Measurements from ENCODE around the gene ARID1A.
"Not testable (repeated sequence)": the region's sequence is repeated elsewhere in the genome, so short reads cannot be mapped to it uniquely, and the experiment has no call there.

Gene ARID1A

GRCh38 chr1:26695356-26696118 is at the start of gene ARID1A:
ARID1A (plus strand) TSS chr1:26696015; CDS start chr1:26696404, 389 bp downstream.
- peak; percentile 71 for DNase-seq

DNA sequence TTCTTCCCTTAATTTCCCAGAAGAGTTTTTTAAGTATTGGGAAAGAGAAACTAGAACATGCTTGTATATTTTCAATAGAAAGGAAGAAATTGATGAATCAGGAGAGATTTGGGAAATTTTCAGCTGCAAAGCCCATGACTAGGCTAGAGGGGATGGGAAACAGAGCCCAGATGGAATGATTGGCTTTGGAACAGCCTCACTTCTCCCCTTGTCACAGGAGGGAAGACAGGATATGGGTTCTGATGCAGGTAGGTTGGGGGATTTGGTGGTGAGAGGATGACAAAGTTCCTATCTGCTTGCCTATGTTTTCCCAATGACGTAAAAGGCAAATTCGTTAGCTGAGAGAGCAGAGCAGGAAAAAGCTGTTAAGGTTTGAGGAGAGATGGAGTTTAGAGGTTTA is 31.0 kb upstream of the ARID1A start:
- no peak for DNase-seq

GRCh38 chr1:26666855-26667254 is 29.0 kb upstream of the ARID1A start:
- DNase-seq = no peak

GRCh38 chr1:26668106-26668786 is 27.6 kb upstream of the ARID1A start:
- DNase-seq = not testable (repeated sequence)

DNA sequence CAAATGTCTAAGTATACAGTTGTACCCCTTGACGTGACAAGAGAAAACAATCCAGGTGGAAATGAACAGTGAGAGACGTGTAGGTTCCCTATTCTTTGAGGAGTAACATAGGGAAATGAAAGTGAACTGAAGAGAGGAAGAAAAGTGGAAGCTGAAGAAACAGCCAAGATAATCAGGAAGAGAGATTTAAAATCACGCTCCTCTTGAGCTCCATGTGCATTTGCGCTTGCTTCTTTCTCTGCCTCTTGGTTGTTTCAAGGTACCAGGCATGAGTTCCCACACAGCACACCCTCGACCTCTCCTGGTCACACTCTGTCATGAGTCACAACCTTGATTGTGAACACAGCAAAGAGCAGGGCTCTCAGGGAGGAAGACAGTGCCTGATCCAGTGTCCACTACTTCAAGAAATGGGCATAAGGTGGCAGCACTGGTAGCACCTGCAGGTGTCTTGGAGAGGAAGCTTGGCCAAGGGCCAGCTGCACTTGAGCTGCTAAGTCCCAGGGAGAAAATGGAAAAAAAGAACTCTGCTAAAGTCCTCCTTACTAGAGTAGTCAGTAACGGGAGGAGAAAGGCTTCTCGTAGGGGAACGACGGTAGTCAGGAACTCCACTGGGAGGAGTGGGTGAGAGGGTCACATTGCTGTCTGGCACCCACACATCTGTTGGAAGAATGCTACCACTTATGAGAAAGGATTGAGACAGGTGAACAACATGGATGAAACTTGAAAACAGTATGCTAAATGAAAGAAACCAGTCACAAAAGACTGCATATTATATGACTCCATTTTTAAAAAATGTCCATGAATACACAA is 18.3 kb upstream of the ARID1A start:
- DNase-seq = no peak

- DNase-seq = no peak
Observed at GRCh38 chr1:26684763-26685508, 10.9 kb upstream of the ARID1A start.

GRCh38 chr1:26686795-26687194 is 9.0 kb upstream of the ARID1A start:
- DNase-seq = no peak

- no peak for DNase-seq
Observed at GRCh38 chr1:26689504-26689903, 6.3 kb upstream of the ARID1A start.

- no peak for DNase-seq
Observed at GRCh38 chr1:26690157-26690556, 5.7 kb upstream of the ARID1A start.

- no peak for DNase-seq
Observed at GRCh38 chr1:26690576-26691031, 5.2 kb upstream of the ARID1A start.

GRCh38 chr1:26692211-26692792 is 3.5 kb upstream of the ARID1A start:
- DNase-seq = peak; percentile 80

- DNase-seq = peak; percentile 97
Observed at GRCh38 chr1:26692793-26693490, 2.9 kb upstream of the ARID1A start.

- no peak for DNase-seq
Observed at GRCh38 chr1:26693599-26694572, 1.9 kb upstream of the ARID1A start.

- no peak for DNase-seq
Observed at GRCh38 chr1:26694638-26695355, 1.0 kb upstream of the ARID1A start.

GRCh38 chr1:26696119-26696653 is 371 bp downstream of the ARID1A start:
- no peak for DNase-seq

GRCh38 chr1:26696654-26697430 is 1.0 kb downstream of the ARID1A start:
- DNase-seq = no peak

DNA sequence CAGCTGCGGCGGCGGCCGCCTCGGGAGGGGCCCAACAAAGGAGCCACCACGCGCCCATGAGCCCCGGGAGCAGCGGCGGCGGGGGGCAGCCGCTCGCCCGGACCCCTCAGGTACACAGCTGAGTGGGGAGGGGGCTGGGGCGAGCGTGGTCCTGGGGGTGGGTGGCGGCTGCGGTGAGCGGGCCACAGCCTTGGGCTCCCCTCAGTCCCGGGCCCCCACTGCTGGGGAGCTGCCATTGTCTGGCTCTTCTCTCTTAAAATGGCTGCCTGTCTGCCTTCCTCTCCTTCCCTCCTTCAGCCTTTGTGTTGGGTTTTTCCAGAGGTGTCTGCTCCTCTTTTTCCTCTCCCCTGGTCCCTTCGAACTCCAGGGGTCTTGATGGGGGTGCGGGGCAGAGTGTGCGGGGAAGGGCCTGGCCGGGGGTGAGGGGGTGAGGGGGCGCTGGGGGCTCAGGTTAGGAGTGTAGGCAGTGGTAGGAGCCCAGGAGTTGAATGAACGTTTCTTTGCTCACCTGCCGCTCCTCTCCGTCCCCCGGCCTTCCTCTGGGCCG is 1.7 kb downstream of the ARID1A start:
- DNase-seq = no peak
